ENCODE results near the gene POTEB3. TPM values are rescaled to one million over a fixed set of nuclear protein-coding genes. Genes with fewer than 3 reads are reported as not detected.
"Not testable (repeated sequence)": the region's sequence is repeated elsewhere in the genome, so short reads cannot be mapped to it uniquely, and the experiment has no call there.

Gene POTEB3
- total RNA-seq: under 1 TPM in 1 of 4 donors, not detected in 3; 0.11 TPM

DNA sequence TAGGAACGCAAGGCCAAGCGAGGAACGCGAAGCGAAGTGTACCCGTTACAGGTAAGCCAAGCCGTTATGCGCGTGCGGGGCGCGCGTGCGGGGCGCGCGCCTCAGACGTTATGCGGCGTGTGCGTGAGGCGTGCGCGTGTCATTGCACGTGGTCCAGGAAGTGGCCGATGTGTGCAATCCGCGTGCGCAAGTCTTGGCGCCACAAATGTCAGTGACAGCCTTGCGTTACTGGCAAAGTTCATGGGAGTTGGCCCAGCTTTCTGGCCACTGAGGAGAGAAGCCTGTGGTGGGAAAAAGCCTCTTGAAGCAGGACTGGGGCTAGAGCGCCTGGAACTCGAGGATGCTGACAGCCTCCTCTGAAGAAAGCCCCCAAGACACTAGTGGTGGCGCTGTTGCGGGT, at the start of gene POTEB3:
TSS of gene POTEB3 (minus strand) at position 101 of the 400 bp plus-strand sequence. CDS start 488 bp downstream, outside the sequence.
- H3K36me3 ChIP-seq; H3K4me3 ChIP-seq; H3K27me3 ChIP-seq; H3K27ac ChIP-seq (replicated peaks in 1 of 4); DNase-seq (ENCODE audit: extremely low spot score); H3K4me1 ChIP-seq; H3K9me3 ChIP-seq; intact Hi-C loops (cut with DNase I): not testable (repeated sequence)
- no CpG with 5 or more reads among the region's 35 CpGs for WGBS

DNA sequence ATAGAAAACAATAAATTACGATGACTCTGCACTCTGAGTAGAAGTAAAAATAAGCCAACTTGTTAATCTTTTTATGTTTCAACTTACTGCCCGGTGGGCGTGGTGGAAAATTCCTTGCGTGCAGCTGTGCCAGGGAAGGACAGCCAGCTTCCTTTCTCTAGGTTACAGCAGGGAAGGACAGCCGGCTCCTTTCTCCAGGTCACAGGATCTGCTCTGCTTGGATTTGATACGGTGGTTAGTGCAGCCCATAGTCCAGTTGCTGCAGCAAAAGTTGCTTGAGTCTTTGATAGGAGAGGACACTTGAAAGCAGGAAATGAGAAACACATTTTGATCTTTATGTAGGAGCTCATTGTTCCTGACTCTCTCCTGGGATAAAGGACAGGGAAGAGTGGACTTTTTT, 13.4 kb upstream of the POTEB3 start:
- H3K27me3 ChIP-seq; intact Hi-C loops (cut with DNase I); H3K27ac ChIP-seq (replicated peaks in 1 of 4); H3K4me1 ChIP-seq; H3K9me3 ChIP-seq; DNase-seq (ENCODE audit: extremely low spot score); H3K36me3 ChIP-seq; H3K4me3 ChIP-seq: not testable (repeated sequence)
- no CpG with 5 or more reads among the region's 6 CpGs for WGBS

DNA sequence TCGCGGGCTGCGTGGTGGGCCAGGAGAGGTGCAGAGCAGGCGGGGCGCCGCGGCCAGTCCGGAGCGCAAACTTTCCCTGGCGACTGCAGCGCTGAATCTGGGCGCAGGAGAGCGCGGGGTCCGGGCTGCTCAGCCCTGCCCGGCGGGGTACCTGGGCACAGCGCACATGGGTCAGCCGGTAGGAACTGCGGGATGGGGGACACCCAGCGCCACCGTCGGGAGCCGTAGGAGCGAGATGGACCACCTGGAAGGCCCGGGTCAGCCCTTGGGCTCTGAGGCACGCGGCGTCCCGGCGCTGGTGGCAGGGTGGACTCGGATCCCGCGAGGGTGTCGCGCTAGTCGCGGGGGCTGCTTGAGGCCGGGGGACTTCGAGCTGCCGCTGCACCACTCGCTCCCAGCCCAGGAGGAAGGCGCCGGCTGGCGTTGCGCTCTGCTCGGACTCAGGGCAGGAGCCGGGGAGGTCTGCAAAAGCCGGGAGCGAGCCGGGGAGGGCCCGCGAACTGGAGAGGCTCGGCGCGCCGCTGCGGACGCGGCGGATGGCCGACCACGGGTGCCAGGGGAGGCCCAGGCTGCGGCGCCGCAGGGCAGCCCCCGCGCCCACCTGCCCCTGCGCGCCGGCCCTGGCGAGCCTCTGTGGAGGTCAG, 11.7 kb upstream of the POTEB3 start:
- H3K27me3 ChIP-seq; H3K36me3 ChIP-seq; DNase-seq (ENCODE audit: extremely low spot score); H3K9me3 ChIP-seq; intact Hi-C loops (cut with DNase I); H3K4me3 ChIP-seq; H3K27ac ChIP-seq (replicated peaks in 1 of 4); H3K4me1 ChIP-seq: not testable (repeated sequence)
- WGBS: no CpG with 5 or more reads among the region's 72 CpGs

DNA sequence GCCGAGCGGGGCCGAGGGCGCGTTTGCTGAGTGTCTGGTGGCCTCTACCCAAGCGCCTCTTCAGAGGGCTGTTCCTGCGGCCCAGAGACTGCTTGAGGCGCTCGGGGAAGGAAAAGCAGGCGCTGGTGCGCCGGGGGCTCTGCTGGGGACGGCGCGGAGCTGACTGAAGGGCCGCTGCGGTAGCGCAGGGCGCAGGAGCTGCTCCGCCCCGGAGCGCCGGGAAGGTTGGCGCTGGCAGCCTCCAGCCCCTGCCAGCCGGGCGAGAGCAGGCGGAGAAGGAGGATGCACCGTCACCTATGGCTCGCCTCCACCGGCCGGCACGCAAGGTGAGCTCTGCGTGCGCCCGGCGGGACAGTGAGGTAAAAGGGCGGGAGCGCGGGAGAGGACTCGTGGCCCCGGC, 11.2 kb upstream of the POTEB3 start:
- H3K9me3 ChIP-seq, H3K4me3 ChIP-seq: not testable (repeated sequence)

DNA sequence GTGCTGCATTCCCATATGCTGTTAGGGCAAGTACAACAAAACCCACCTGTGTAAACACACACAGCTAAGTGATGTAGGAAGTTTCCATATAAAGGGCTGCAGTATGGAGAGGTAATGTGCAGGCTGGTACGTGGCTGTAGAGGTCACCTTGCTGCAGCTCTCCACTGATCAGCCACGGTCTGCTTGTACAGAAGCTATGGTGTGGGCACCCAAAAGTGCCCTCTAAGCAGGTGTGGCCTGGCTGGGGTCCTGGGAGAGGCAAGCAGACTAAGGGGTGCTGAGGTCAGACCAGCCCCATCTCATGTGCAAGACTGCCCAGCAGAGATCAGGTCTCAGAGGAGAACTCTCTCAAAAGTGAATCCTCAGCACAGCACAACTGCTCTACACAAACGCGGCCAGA, 32.9 kb downstream of the POTEB3 start:
- H3K36me3 ChIP-seq; H3K9me3 ChIP-seq; DNase-seq (ENCODE audit: extremely low spot score); H3K27me3 ChIP-seq; intact Hi-C loops (cut with DNase I); H3K4me3 ChIP-seq; H3K27ac ChIP-seq (replicated peaks in 1 of 4); H3K4me1 ChIP-seq: not testable (repeated sequence)
- no CpG with 5 or more reads among the region's 4 CpGs for WGBS

More for the DNA sequence above, 11.2 kb upstream of the POTEB3 start:
- DNase-seq (ENCODE audit: extremely low spot score); H3K27me3 ChIP-seq; intact Hi-C loops (cut with DNase I); H3K36me3 ChIP-seq; H3K4me1 ChIP-seq; H3K27ac ChIP-seq (replicated peaks in 1 of 4): not testable (repeated sequence)
- no CpG with 5 or more reads among the region's 41 CpGs for WGBS

DNA sequence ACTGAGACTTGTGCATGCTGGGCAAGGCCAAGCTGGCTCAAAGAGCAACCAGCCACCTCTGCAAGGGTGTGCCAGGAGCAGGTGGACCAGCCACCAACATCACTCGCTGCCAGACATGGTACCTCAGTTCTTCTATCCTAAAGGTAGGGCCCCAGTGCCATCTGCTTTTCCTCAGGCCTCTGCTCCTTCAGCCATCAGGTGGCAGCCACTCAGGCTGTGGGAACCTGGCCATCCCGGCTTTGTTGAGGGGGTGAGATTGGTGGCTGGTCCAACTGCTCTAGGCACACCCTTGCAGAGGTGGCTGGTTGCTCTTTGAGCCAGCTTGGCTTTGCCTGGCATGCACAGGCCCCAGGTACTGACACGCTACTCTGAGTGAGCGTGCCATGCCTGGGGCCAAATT, 38.8 kb downstream of the POTEB3 start:
- H3K27ac ChIP-seq (replicated peaks in 1 of 4); intact Hi-C loops (cut with DNase I); H3K4me3 ChIP-seq; H3K9me3 ChIP-seq; DNase-seq (ENCODE audit: extremely low spot score); H3K4me1 ChIP-seq; H3K36me3 ChIP-seq; H3K27me3 ChIP-seq: not testable (repeated sequence)
- WGBS: no CpG with 5 or more reads among the region's 4 CpGs

DNA sequence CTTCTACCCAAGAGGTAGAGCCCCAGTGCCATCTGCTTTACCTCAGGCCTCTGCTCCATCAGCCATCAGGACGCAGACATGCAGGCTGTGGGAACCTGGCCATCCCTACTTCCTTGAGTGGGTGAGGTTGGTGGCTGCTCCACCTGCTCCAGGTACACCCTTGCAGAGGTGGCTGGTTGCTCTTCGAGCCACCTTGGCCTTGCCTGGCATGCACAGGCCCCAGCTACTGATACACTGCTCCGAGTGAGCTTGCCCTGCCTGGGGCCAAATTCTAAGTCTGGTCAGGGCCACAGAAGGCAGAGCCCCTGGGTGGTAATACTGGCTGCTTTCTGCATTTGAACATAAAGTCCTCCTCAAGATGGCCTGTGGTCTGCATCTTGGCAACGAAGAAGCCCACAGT, 41.2 kb downstream of the POTEB3 start:
- H3K4me1 ChIP-seq; H3K36me3 ChIP-seq; H3K4me3 ChIP-seq; DNase-seq (ENCODE audit: extremely low spot score); intact Hi-C loops (cut with DNase I); H3K27me3 ChIP-seq; H3K27ac ChIP-seq (replicated peaks in 1 of 4); H3K9me3 ChIP-seq: not testable (repeated sequence)
- WGBS: no CpG with 5 or more reads among the region's 4 CpGs

DNA sequence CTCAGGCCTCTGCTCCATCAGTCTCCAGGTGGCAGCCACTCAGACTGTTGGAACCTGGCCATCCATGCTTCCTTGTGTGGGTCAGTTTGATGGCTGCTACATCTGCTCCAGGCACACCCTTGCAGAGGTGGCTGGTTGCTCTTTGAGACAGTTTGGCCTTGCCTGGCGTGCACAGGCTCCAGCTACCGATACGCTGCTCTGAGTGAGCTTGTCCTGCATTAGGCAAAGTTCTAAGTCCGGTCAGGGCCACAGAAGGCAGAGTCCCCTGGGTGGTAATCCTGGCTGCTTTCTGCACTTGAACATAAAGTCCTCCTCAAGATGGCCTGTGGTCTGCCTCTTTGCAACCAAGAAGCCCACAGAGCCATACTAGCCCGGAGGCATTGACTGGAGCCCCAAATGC, 41.8 kb downstream of the POTEB3 start:
- H3K9me3 ChIP-seq; H3K27ac ChIP-seq (replicated peaks in 1 of 4); H3K4me3 ChIP-seq; DNase-seq (ENCODE audit: extremely low spot score); H3K27me3 ChIP-seq; H3K36me3 ChIP-seq; H3K4me1 ChIP-seq; intact Hi-C loops (cut with DNase I): not testable (repeated sequence)
- whole genome bisulfite sequencing: no CpG with 5 or more reads among the region's 5 CpGs

DNA sequence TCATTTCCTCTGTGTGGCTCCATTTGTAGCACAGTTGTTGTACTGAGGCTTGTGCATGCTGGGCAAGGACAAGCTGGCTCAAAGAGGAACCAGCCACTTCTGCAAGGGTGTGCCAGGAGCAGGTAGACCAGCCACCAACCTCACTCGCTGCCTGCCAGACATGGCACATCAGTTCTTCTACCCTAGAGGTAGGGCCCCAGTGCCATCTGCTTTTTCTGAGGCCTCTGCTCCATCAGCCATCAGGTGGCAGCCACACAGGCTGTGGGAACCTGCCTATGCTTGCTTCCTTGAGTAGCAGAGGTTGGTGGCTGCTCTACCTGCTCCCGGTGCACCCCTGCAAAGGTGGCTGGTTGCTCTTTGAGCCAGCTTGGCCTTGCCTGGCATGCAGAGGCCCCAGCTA, 42.6 kb downstream of the POTEB3 start:
- not testable (repeated sequence) for DNase-seq (ENCODE audit: extremely low spot score)

DNA sequence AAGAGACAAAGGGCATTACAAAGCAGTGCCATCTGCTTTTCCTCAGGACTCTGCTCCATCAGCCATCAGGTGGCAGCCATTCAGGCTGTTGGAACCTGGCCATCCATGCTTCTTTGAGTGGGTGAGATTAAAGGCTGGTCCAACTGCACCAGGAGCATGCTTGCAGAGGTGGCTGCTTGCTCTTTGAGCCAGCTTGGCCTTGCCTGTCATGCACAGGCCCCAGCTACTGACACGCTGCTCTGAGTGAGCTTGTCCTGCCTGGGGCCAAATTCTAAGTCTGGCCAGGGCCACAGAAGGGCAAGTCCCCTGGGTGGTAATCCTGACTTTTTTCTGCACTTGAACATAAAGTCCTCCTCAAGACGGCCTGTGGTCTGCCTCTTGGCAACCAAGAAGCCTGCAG, 43.1 kb downstream of the POTEB3 start:
- H3K9me3 ChIP-seq; H3K27ac ChIP-seq (replicated peaks in 1 of 4); DNase-seq (ENCODE audit: extremely low spot score); H3K4me3 ChIP-seq; H3K4me1 ChIP-seq; intact Hi-C loops (cut with DNase I); H3K27me3 ChIP-seq; H3K36me3 ChIP-seq: not testable (repeated sequence)
- no CpG with 5 or more reads among the region's 2 CpGs for WGBS

More for the DNA sequence above, 42.6 kb downstream of the POTEB3 start:
- H3K4me1 ChIP-seq; H3K27me3 ChIP-seq; H3K9me3 ChIP-seq; H3K36me3 ChIP-seq; H3K4me3 ChIP-seq; intact Hi-C loops (cut with DNase I); H3K27ac ChIP-seq (replicated peaks in 1 of 4): not testable (repeated sequence)
- no CpG with 5 or more reads among the region's 2 CpGs for WGBS

DNA sequence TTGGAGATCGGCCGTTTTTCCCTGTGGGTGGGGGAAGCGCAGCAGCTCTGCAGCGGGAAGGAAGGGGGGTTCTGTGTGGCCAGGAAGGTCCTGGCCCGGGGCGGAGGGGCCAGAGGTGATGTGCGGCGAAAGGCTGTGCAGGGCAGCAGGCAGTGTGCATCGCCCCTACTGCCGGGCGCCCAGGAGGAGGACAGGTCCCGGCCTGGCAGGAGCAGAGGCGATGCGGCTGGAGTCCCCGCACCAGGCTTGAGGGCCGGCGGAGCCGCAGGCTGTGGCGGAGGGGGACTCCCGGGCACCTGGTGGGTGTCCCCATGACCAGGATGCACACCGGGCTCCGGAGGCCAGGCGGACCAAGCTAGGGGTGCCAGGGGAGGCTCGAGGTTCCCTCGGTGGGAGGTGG, 54.3 kb downstream of the POTEB3 start:
- H3K9me3 ChIP-seq; H3K4me3 ChIP-seq; intact Hi-C loops (cut with DNase I); H3K27ac ChIP-seq (replicated peaks in 1 of 4); DNase-seq (ENCODE audit: extremely low spot score); H3K27me3 ChIP-seq; H3K4me1 ChIP-seq; H3K36me3 ChIP-seq: not testable (repeated sequence)
- no CpG with 5 or more reads among the region's 25 CpGs for WGBS

DNA sequence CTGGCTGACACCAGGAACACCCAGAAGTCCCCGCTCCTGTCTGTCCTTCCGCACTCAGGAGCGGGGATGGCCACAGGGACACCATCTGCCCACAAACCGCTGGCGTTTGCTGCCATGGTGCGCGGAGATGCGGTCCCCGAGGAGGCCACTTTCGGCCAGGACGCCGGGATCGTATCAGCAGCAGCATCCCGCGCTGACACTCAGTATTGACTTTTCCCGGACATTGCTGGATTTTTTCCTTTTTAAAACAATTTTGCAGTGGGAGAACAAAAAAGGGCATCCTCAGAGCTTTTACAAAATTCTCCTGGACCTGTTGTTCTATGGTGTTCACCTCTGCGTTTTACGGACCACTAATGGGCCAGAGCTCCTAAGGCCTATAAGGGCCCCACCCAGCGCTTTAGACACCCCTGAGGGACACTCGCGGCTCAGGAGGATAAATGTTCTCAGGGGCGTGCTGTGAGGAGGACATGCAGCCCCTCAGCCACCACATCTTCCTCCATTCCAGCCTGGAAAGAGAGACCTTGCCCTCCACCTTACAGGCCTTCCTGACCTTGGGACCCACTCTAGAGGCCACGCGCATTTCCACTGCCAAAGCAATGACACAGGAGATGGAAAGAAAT, 56.3 kb downstream of the POTEB3 start:
- H3K27me3 ChIP-seq; H3K27ac ChIP-seq (replicated peaks in 1 of 4); H3K9me3 ChIP-seq; DNase-seq (ENCODE audit: extremely low spot score); H3K4me3 ChIP-seq; H3K36me3 ChIP-seq; intact Hi-C loops (cut with DNase I); H3K4me1 ChIP-seq: not testable (repeated sequence)
- WGBS: no CpG with 5 or more reads among the region's 24 CpGs

DNA sequence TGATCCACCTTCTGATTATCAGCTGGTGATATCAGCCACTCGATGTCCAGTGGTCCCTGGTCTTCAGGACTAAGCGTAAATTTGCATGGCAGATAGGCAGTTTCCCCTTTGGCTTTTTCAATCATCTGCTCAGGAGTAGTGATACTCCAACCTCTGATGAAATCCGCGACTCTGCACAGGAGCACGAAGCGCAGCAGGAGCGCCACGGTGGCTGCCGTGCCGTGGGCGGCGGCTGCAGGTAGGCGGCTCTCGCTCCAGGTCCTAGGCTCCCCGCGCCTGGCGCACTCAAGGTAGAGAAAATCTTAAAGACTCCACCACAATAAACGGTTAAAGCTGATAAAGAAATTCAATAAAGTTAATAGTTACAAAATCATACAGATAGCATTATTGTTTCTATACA, 66.6 kb downstream of the POTEB3 start:
- intact Hi-C loops (cut with DNase I); H3K4me3 ChIP-seq; H3K36me3 ChIP-seq; H3K27ac ChIP-seq (replicated peaks in 1 of 4); H3K27me3 ChIP-seq; DNase-seq (ENCODE audit: extremely low spot score); H3K9me3 ChIP-seq; H3K4me1 ChIP-seq: not testable (repeated sequence)
- no CpG with 5 or more reads among the region's 18 CpGs for WGBS
